ENCODE data around the gene PPP1R3G.

- TF ChIP-seq EZH2 (IDR thresholded peaks at IDR 0.05; ENCODE audit: borderline replicate concordance, low read length): no peak
- TF ChIP-seq CTCF (conservative IDR thresholded peaks at IDR 0.05 in 1 of 2, IDR thresholded peaks at IDR 0.05 in 1 of 2; ENCODE audit: extremely low read depth in 1 of 2, insufficient read depth in 1 of 2, low read depth in 1 of 2, low read length in 2 of 2): no peak
Measured at GRCh38 chr6:5091210-5092069, 6.3 kb downstream of the PPP1R3G start.
